Measurements from ENCODE around the gene TRAF3.

Gene TRAF3

DNA sequence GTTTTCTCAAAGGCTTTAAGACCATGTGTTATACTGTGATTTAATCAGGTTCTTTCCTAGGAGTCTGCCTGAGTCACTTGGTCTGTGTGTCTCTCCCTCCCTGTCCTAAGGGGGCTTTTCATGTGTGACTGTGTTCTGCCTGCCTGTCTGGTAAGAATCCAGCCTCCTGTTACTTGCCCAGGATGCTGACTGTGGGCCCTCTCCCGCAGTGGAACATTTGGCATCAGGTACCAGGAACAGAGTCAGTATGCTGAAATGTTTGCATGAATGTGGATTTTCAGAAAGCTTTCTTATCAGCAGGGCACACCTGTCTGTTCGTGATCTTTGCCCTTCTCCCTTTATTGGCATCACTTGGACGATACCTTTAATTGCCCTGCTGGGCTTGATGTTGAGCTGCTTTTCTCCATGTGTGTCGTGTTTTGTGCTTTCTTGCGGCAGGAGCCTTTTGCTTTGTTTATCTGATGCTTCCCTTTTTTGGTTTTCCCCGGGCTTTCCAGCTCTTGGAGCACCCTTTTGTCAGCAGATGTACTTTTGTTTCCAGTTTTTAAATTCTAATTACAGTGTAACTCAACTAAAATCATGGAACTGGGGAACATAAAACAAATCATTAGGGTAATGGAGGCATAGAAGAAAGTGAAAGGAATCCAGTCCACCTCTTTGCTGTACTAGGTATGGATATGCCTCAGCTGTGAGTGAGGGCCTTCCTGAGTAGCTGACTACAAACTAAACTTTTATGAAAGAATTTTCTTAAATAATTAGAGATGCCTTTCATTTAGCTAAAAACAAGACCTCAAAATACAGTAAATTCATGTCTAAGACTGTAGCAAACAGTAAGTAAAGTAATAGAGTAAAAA, 72.5 kb downstream of the TRAF3 start:
- peaks cover 16% of the 10 kb centered on the region for H3K4me1 ChIP-seq (ENCODE audit: insufficient read depth, low read length, severe bottlenecking)
- no peak overlapping the region for H3K9ac ChIP-seq (ENCODE audit: low read length)
- H3K79me2 ChIP-seq (ENCODE audit: insufficient read depth, low read length) = no peaks in the 10 kb centered on the region
- no peaks in the 10 kb centered on the region for H3K36me3 ChIP-seq (ENCODE audit: insufficient read depth, low read length)
- no peak overlapping the region for H2AFZ ChIP-seq (ENCODE audit: low read length)
- no peaks in the 10 kb centered on the region for H3K9me3 ChIP-seq (ENCODE audit: low read length)
- TF ChIP-seq, protein P1, sequence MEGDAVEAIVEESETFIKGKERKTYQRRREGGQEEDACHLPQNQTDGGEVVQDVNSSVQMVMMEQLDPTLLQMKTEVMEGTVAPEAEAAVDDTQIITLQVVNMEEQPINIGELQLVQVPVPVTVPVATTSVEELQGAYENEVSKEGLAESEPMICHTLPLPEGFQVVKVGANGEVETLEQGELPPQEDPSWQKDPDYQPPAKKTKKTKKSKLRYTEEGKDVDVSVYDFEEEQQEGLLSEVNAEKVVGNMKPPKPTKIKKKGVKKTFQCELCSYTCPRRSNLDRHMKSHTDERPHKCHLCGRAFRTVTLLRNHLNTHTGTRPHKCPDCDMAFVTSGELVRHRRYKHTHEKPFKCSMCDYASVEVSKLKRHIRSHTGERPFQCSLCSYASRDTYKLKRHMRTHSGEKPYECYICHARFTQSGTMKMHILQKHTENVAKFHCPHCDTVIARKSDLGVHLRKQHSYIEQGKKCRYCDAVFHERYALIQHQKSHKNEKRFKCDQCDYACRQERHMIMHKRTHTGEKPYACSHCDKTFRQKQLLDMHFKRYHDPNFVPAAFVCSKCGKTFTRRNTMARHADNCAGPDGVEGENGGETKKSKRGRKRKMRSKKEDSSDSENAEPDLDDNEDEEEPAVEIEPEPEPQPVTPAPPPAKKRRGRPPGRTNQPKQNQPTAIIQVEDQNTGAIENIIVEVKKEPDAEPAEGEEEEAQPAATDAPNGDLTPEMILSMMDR (IDR thresholded peaks at IDR 0.05; ENCODE audit: low read length) = no peak
- TF ChIP-seq EZH2 (IDR thresholded peaks at IDR 0.05; ENCODE audit: borderline replicate concordance, low read length) = no peak
- H3K27ac ChIP-seq (ENCODE audit: low read depth, low read length, poor library complexity, severe bottlenecking) = peak overlapping the region; percentile 38
- no peaks in the 10 kb centered on the region for H3K27me3 ChIP-seq (ENCODE audit: insufficient read depth, low read length)
- H3K4me3 ChIP-seq (ENCODE audit: low read depth, low read length, poor library complexity, severe bottlenecking) = no peak overlapping the region
- peak overlapping the region; percentile 17; the same call in 1 of the 2 replicates for H3K4me2 ChIP-seq (ENCODE audit: low read length)
- H4K20me1 ChIP-seq (ENCODE audit: insufficient read depth, low read length) = no peaks in the 10 kb centered on the region
- H3F3A ChIP-seq (ENCODE audit: insufficient read depth, low read length) = no peaks in the 10 kb centered on the region
- H3K9me2 ChIP-seq (ENCODE audit: low read depth, low read length) = no peaks in the 10 kb centered on the region

GRCh38 chr14:102853648-102854047, 76.4 kb downstream of the TRAF3 start:
- Histone ChIP-seq H3K4me2 (ENCODE audit: low read length) (no peak overlapping the region), H2AFZ (ENCODE audit: low read length) (no peak overlapping the region), H3K36me3 (ENCODE audit: insufficient read depth, low read length) (no peaks in the 10 kb centered on the region; the same call in 1 of the 2 replicates), H3K9me2 (ENCODE audit: low read depth, low read length) (no peaks in the 10 kb centered on the region), H3F3A (ENCODE audit: insufficient read depth, low read length) (no peaks in the 10 kb centered on the region), H4K20me1 (ENCODE audit: insufficient read depth, low read length) (no peaks in the 10 kb centered on the region), H3K27me3 (ENCODE audit: insufficient read depth, low read length) (no peaks in the 10 kb centered on the region), H3K9me3 (ENCODE audit: low read length) (no peaks in the 10 kb centered on the region), H3K4me3 (ENCODE audit: low read depth, low read length, poor library complexity, severe bottlenecking) (no peak overlapping the region), H3K9ac (ENCODE audit: low read length) (no peak overlapping the region), H3K27ac (ENCODE audit: low read depth, low read length, poor library complexity, severe bottlenecking) (no peak overlapping the region), H3K79me2 (ENCODE audit: insufficient read depth, low read length) (no peaks in the 10 kb centered on the region), H3K4me1 (ENCODE audit: insufficient read depth, low read length, severe bottlenecking) (peaks cover 14% of the 10 kb centered on the region)
- TF ChIP-seq, protein P1 (IDR thresholded peaks at IDR 0.05; ENCODE audit: low read length) = no peak

- no peaks in the 10 kb centered on the region for H4K20me1 ChIP-seq (ENCODE audit: insufficient read depth, low read length)
- no peak overlapping the region for H3K27ac ChIP-seq (ENCODE audit: low read depth, low read length, poor library complexity, severe bottlenecking)
- H3K79me2 ChIP-seq (ENCODE audit: insufficient read depth, low read length) = no peaks in the 10 kb centered on the region
- H3K4me2 ChIP-seq (ENCODE audit: low read length) = no peak overlapping the region
- H3K36me3 ChIP-seq (ENCODE audit: insufficient read depth, low read length) = no peaks in the 10 kb centered on the region; the same call in 1 of the 2 replicates
- H3K9ac ChIP-seq (ENCODE audit: low read length) = no peak overlapping the region
- H2AFZ ChIP-seq (ENCODE audit: low read length) = no peak overlapping the region
- no peaks in the 10 kb centered on the region for H3K27me3 ChIP-seq (ENCODE audit: insufficient read depth, low read length)
- no peak overlapping the region for H3K4me3 ChIP-seq (ENCODE audit: low read depth, low read length, poor library complexity, severe bottlenecking)
- H3F3A ChIP-seq (ENCODE audit: insufficient read depth, low read length) = no peaks in the 10 kb centered on the region
- TF ChIP-seq, protein P1 (IDR thresholded peaks at IDR 0.05; ENCODE audit: low read length) = no peak
- no peak for TF ChIP-seq EZH2 (IDR thresholded peaks at IDR 0.05; ENCODE audit: borderline replicate concordance, low read length)
- no peaks in the 10 kb centered on the region for H3K9me3 ChIP-seq (ENCODE audit: low read length)
- peaks cover 8% of the 10 kb centered on the region for H3K4me1 ChIP-seq (ENCODE audit: insufficient read depth, low read length, severe bottlenecking)
- H3K9me2 ChIP-seq (ENCODE audit: low read depth, low read length) = no peaks in the 10 kb centered on the region
Observed at GRCh38 chr14:102854091-102854703, 76.9 kb downstream of the TRAF3 start.

All from OCI-LY1 (cell line).